HCT116 (cell line): ENCODE data around the gene BIRC6. TPM values are rescaled to one million over a fixed set of nuclear protein-coding genes. Genes with fewer than 3 reads are reported as not detected.

ENCODE experiments used
- ATAC-seq: fragments of 200-7000 bp; cut with Tn5 transposase; 2 replicates; pipeline ENCODE4 v1.9.1; 2020; ENCODE audit warnings: mild to moderate bottlenecking, moderate library complexity
- BruUV-seq: library from RNA; stranded (reverse); fragments of 400-500 nt; replicated peaks from 2 replicates; lab custom pipeline; 2021; lab: Mats Ljungman, UMichigan
- CTCF ChIA-PET: fragments of 300-600 bp; sonication (Branson Sonifier 250); formaldehyde crosslinking; loops from one replicate; lab custom pipeline; 2021; ENCODE audit warnings: antibody characterized with exemption; lab: Charles Lee
- POLR2A ChIA-PET: fragments of 300-600, 350-600 bp; sonication (Branson Sonifier 250); formaldehyde crosslinking; loops from one replicate; lab custom pipeline; 2021; ENCODE audit warnings: antibody characterized with exemption; lab: Charles Lee
- RAD21 ChIA-PET, 2 experiments: fragments of 300-600 bp; sonication (Branson Sonifier 250); formaldehyde crosslinking; loops; one replicate each; lab custom pipeline; 2023; ENCODE audit warnings: low total read pairs in 2 of 2; ENCODE audit not compliant: uncharacterized antibody in 2 of 2, unreplicated experiment in 2 of 2, low non-redundant PET in 1 of 2; lab: Charles Lee
- DNase-seq: peaks from one replicate; pipeline ENCODE4 v3.0.0-alpha.2; 2010; ENCODE audit warnings: low read depth, low spot score
- H2AFZ ChIP-seq: fragments of 200-600 bp; shearing (Covaris generic), sonication (generic); 2 replicates; pipeline ENCODE4 v1.6.1; 2017; ENCODE audit warnings: low read depth, mixed run types, mixed read lengths, antibody characterized with exemption, low read length; ENCODE audit not compliant: poor library complexity, severe bottlenecking
- H3K27ac ChIP-seq: 2 replicates; pipeline ENCODE4 v1.5.1; 2012; ENCODE audit warnings: low read depth, low read length
- H3K27me3 ChIP-seq: fragments of 200-600 bp; sonication (generic); 2 replicates; pipeline ENCODE4 v1.6.1; 2016; ENCODE audit warnings: mixed run types, low read length, mixed read lengths; ENCODE audit not compliant: insufficient read depth
- H3K36me3 ChIP-seq, 2 experiments: fragments of 200-500 bp in 1 of 2; fragments of 200-600 bp in 1 of 2; sonication (Bioruptor generic) in 1 of 2; sonication (generic) in 1 of 2; 2 replicates each; pipeline versions ENCODE4 v1.5.1 to v1.6.1; 2014 to 2016; ENCODE audit warnings: low read length in 2 of 2, inconsistent platforms in 1 of 2, mixed read lengths in 1 of 2, mixed run types in 1 of 2; ENCODE audit not compliant: insufficient read depth in 2 of 2, control insufficient read depth in 1 of 2
- H3K4me1 ChIP-seq, 2 experiments: fragments of 200-600 bp in 1 of 2; sonication (generic) in 1 of 2; 2 replicates each; pipeline versions ENCODE4 v1.5.1 to v1.6.1; 2012 to 2017; ENCODE audit warnings: low read length in 2 of 2, inconsistent platforms in 1 of 2, mild to moderate bottlenecking in 1 of 2, mixed read lengths in 1 of 2, mixed run types in 1 of 2, moderate library complexity in 1 of 2; ENCODE audit not compliant: insufficient read depth in 2 of 2, control insufficient read depth in 1 of 2
- H3K4me2 ChIP-seq: fragments of 200-600 bp; sonication (generic); 2 replicates; pipeline ENCODE4 v1.6.1; 2017; ENCODE audit warnings: mixed run types, low read length, mixed read lengths
- H3K4me3 ChIP-seq, 2 experiments: fragments of 200-600 bp in 1 of 2; sonication (generic) in 1 of 2; replicated peaks in 1 of 2; 2 replicates each; pipeline ENCODE4 v1.5.1; 2011 to 2016; ENCODE audit warnings: low read length in 2 of 2, control low read depth in 1 of 2, low read depth in 1 of 2, mild to moderate bottlenecking in 1 of 2, mixed read lengths in 1 of 2, mixed run types in 1 of 2
- H3K79me2 ChIP-seq: fragments of 200-600 bp; sonication (generic); 2 replicates; pipeline ENCODE4 v1.6.1; 2017; ENCODE audit warnings: mild to moderate bottlenecking, mixed run types, low read length, moderate library complexity, mixed read lengths; ENCODE audit not compliant: insufficient read depth
- H3K9ac ChIP-seq: fragments of 200-600 bp; sonication (generic); 2 replicates; pipeline ENCODE4 v1.6.1; 2016; ENCODE audit warnings: low read length, mixed read lengths
- H3K9me2 ChIP-seq: fragments of 200-600 bp; sonication (generic), shearing (Covaris generic); 2 replicates; pipeline ENCODE4 v1.6.1; 2017; ENCODE audit warnings: mixed run types, mild to moderate bottlenecking, moderate library complexity; ENCODE audit not compliant: insufficient read depth
- H3K9me3 ChIP-seq, 2 experiments: fragments of 200-500 bp in 1 of 2; fragments of 200-600 bp in 1 of 2; sonication (Bioruptor generic) in 1 of 2; sonication (generic) in 1 of 2; 2 replicates each; pipeline ENCODE4 v1.6.1; 2014 to 2017; ENCODE audit warnings: low read length in 2 of 2, mixed read lengths in 2 of 2, inconsistent platforms in 1 of 2, low read depth in 1 of 2, mild to moderate bottlenecking in 1 of 2, mixed run types in 1 of 2, moderate library complexity in 1 of 2; ENCODE audit not compliant: control insufficient read depth in 1 of 2, insufficient read depth in 1 of 2
- H4K20me1 ChIP-seq: fragments of 200-600 bp; sonication (generic), shearing (Covaris generic); 2 replicates; pipeline ENCODE4 v1.6.1; 2017; ENCODE audit warnings: mixed run types, mild to moderate bottlenecking, moderate library complexity; ENCODE audit not compliant: insufficient read depth
- CBX3 ChIP-seq: IDR thresholded peaks from 2 replicates; pipeline ENCODE4 v1.6.1; 2012; ENCODE audit warnings: low read depth
- CEBPB ChIP-seq: IDR thresholded peaks from 2 replicates; pipeline ENCODE4 v1.6.1; 2012; ENCODE audit warnings: low read depth
- EGR1 ChIP-seq: IDR thresholded peaks from 2 replicates; pipeline ENCODE4 v1.6.1; 2012; ENCODE audit warnings: low read depth
- ELF1 ChIP-seq: IDR thresholded peaks from 2 replicates; pipeline ENCODE4 v1.6.1; 2012; ENCODE audit warnings: low read depth, borderline replicate concordance
- EZH2 ChIP-seq: fragments of 200-600 bp; sonication (generic); IDR thresholded peaks from 2 replicates; pipeline ENCODE4 v1.6.1; 2017; ENCODE audit warnings: antibody characterized with exemption, mixed run types
- FOSL1 ChIP-seq: IDR thresholded peaks from 2 replicates; pipeline ENCODE4 v1.6.1; 2012; ENCODE audit warnings: low read depth
- JUND ChIP-seq: IDR thresholded peaks from 2 replicates; pipeline ENCODE4 v1.6.1; 2012
- RAD21 ChIP-seq: IDR thresholded peaks from 2 replicates; pipeline ENCODE4 v1.6.1; 2012; ENCODE audit warnings: low read depth, mild to moderate bottlenecking
- SIN3A ChIP-seq: IDR thresholded peaks from 2 replicates; pipeline ENCODE4 v1.6.1; 2012; ENCODE audit warnings: low read depth
- SP1 ChIP-seq: IDR thresholded peaks from 2 replicates; pipeline ENCODE4 v1.6.1; 2012; ENCODE audit warnings: low read depth
- ZFX ChIP-seq: fragments of 450-650 bp; IDR thresholded peaks from 2 replicates; pipeline ENCODE4 v1.6.1; 2017
- intact Hi-C: fragments of 100-400 bp; cut with micrococcal nuclease; formaldehyde crosslinking; loops from 2 replicates; pipeline ENCODE4 v1.10.0; 2022
- total RNA-seq: library from RNA; stranded (reverse); gene quantifications from one replicate; pipeline ENCODE4 v1.2.1, GENCODE V29; 2021; ENCODE audit not compliant: unreplicated experiment
- TF ChIP-seq, protein P1 (sequence below): IDR thresholded peaks from 2 replicates; pipeline ENCODE4 v1.6.1; 2012
- TF ChIP-seq, protein P2 (sequence below): IDR thresholded peaks from 2 replicates; pipeline ENCODE4 v1.6.1; 2012
- TF ChIP-seq, protein P3 (sequence below): IDR thresholded peaks from 2 replicates; pipeline ENCODE4 v1.6.1; 2012; ENCODE audit warnings: low read depth
- TF ChIP-seq, protein P4 (sequence below), 3 experiments: fragments of 200-600 bp in 1 of 3; sonication (generic) in 1 of 3; IDR thresholded peaks in 2 of 3; conservative IDR thresholded peaks in 1 of 3; 2 replicates each; pipeline ENCODE4 v1.5.1; 2012 to 2017; ENCODE audit warnings: low read depth in 2 of 3, low read length in 2 of 3, antibody characterized with exemption in 1 of 3, borderline replicate concordance in 1 of 3, control low read depth in 1 of 3, mild to moderate bottlenecking in 1 of 3, mixed read lengths in 1 of 3, mixed run types in 1 of 3, moderate library complexity in 1 of 3; ENCODE audit not compliant: insufficient read depth in 1 of 3

The BIRC6 gene
- total RNA-seq, 1 experiment from 2014 or later: 60.7 TPM

DNA sequence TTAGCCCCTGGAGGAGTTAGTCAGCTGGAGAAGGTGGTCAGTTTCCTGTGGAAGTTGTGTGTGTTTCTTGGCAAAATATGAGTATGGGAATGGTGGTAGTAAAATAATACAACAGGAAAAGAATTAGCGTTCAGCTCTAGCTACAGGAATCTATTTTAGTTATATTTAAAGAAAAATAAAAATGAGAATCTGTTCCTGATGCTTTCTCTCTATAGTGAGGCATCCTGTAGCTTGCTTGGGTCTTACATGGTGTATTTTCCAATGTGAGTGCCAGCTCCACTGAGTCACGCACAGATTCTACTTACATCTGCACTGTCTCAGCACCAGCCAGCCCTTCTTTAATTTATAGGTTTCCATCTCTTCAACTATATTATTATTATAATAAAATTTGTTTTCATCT is 132.2 kb downstream of the BIRC6 start:
- Histone ChIP-seq H3K4me1 (peaks cover 0 to 7% of the 10 kb centered on the region in 2 experiments; a peak in 1 of 4 replicates), H3K9me2 (no peaks in the 10 kb centered on the region), H3K4me2 (no peak overlapping the region), H3K27me3 (no peaks in the 10 kb centered on the region), H4K20me1 (no peaks in the 10 kb centered on the region), H3K4me3 (no peak overlapping the region), H2AFZ (no peak overlapping the region), H3K79me2 (no peaks in the 10 kb centered on the region), H3K36me3 (peaks cover 17 to 25% of the 10 kb centered on the region in 2 experiments), H3K9me3 (no peaks in the 10 kb centered on the region), H3K9ac (no peak overlapping the region), H3K27ac (no peak overlapping the region)
- RAD21 ChIA-PET: no interaction called here
- TF ChIP-seq ELF1 (no peak), FOSL1 (no peak), EZH2 (no peak), RAD21 (no peak), SP1 (no peak), CBX3 (no peak), SIN3A (no peak), CEBPB (no peak), EGR1 (no peak), JUND (no peak), ZFX (no peak)
- TF ChIP-seq, protein P1, sequence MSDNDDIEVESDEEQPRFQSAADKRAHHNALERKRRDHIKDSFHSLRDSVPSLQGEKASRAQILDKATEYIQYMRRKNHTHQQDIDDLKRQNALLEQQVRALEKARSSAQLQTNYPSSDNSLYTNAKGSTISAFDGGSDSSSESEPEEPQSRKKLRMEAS: no peak
- TF ChIP-seq, protein P2, sequence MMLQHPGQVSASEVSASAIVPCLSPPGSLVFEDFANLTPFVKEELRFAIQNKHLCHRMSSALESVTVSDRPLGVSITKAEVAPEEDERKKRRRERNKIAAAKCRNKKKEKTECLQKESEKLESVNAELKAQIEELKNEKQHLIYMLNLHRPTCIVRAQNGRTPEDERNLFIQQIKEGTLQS: no peak
- TF ChIP-seq, protein P3, sequence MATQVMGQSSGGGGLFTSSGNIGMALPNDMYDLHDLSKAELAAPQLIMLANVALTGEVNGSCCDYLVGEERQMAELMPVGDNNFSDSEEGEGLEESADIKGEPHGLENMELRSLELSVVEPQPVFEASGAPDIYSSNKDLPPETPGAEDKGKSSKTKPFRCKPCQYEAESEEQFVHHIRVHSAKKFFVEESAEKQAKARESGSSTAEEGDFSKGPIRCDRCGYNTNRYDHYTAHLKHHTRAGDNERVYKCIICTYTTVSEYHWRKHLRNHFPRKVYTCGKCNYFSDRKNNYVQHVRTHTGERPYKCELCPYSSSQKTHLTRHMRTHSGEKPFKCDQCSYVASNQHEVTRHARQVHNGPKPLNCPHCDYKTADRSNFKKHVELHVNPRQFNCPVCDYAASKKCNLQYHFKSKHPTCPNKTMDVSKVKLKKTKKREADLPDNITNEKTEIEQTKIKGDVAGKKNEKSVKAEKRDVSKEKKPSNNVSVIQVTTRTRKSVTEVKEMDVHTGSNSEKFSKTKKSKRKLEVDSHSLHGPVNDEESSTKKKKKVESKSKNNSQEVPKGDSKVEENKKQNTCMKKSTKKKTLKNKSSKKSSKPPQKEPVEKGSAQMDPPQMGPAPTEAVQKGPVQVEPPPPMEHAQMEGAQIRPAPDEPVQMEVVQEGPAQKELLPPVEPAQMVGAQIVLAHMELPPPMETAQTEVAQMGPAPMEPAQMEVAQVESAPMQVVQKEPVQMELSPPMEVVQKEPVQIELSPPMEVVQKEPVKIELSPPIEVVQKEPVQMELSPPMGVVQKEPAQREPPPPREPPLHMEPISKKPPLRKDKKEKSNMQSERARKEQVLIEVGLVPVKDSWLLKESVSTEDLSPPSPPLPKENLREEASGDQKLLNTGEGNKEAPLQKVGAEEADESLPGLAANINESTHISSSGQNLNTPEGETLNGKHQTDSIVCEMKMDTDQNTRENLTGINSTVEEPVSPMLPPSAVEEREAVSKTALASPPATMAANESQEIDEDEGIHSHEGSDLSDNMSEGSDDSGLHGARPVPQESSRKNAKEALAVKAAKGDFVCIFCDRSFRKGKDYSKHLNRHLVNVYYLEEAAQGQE: no peak
- TF ChIP-seq, protein P4, sequence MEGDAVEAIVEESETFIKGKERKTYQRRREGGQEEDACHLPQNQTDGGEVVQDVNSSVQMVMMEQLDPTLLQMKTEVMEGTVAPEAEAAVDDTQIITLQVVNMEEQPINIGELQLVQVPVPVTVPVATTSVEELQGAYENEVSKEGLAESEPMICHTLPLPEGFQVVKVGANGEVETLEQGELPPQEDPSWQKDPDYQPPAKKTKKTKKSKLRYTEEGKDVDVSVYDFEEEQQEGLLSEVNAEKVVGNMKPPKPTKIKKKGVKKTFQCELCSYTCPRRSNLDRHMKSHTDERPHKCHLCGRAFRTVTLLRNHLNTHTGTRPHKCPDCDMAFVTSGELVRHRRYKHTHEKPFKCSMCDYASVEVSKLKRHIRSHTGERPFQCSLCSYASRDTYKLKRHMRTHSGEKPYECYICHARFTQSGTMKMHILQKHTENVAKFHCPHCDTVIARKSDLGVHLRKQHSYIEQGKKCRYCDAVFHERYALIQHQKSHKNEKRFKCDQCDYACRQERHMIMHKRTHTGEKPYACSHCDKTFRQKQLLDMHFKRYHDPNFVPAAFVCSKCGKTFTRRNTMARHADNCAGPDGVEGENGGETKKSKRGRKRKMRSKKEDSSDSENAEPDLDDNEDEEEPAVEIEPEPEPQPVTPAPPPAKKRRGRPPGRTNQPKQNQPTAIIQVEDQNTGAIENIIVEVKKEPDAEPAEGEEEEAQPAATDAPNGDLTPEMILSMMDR (IDR thresholded peaks at IDR 0.05 in 2 of 3, conservative IDR thresholded peaks at IDR 0.05 in 1 of 3; ENCODE audit: borderline replicate concordance in 1 of 3, insufficient read depth in 1 of 3, low read depth in 2 of 3, low read length in 2 of 3): no peak
- POLR2A ChIA-PET: no interaction called here
- DNase-seq: no peak
- CTCF ChIA-PET: no interaction called here
- ATAC-seq: no peak
- no TSS peak for BruUV-seq
- intact Hi-C loops: no loop called here
